Fibroblast of skin of right biceps (primary cell): ENCODE results near the gene KANSL3.
"Not testable (repeated sequence)": the region's sequence is repeated elsewhere in the genome, so short reads cannot be mapped to it uniquely, and the experiment has no call there.

Experiments used
- DNase-seq: peaks from one replicate; pipeline ENCODE4 v3.0.0-alpha.2; 2013

KANSL3 gene

GRCh38 chr2:96601382-96602292 is 36.5 kb downstream of the KANSL3 start:
- no peak for DNase-seq

GRCh38 chr2:96599941-96600340 is 38.2 kb downstream of the KANSL3 start:
- DNase-seq: no peak

GRCh38 chr2:96596596-96596995 is 41.5 kb downstream of the KANSL3 start:
- no peak for DNase-seq

GRCh38 chr2:96594691-96595152 is 43.4 kb downstream of the KANSL3 start:
- no peak for DNase-seq

GRCh38 chr2:96594282-96594681 is 43.8 kb downstream of the KANSL3 start:
- no peak for DNase-seq

- DNase-seq: no peak
Observed at GRCh38 chr2:96591494-96591893, 46.6 kb downstream of the KANSL3 start.

- DNase-seq: no peak
Observed at GRCh38 chr2:96591054-96591453, 47.1 kb downstream of the KANSL3 start.

GRCh38 chr2:96587843-96588242 is 50.3 kb downstream of the KANSL3 start:
- DNase-seq: no peak

- no peak for DNase-seq
Observed at GRCh38 chr2:96584017-96584416, 54.1 kb downstream of the KANSL3 start.

- DNase-seq: no peak
Observed at GRCh38 chr2:96580771-96581170, 57.3 kb downstream of the KANSL3 start.

GRCh38 chr2:96579422-96579821 is 58.7 kb downstream of the KANSL3 start:
- DNase-seq: no peak

GRCh38 chr2:96578731-96579130 is 59.4 kb downstream of the KANSL3 start:
- DNase-seq: no peak

GRCh38 chr2:96577501-96577900 is 60.6 kb downstream of the KANSL3 start:
- no peak for DNase-seq

GRCh38 chr2:96575785-96576456 is 62.2 kb downstream of the KANSL3 start:
- DNase-seq: no peak

GRCh38 chr2:96574364-96574763 is 63.7 kb downstream of the KANSL3 start:
- no peak for DNase-seq

GRCh38 chr2:96568094-96568493 is 70.0 kb downstream of the KANSL3 start:
- DNase-seq: no peak

GRCh38 chr2:96565111-96565510 is 73.0 kb downstream of the KANSL3 start:
- DNase-seq: no peak

- no peak for DNase-seq
Observed at GRCh38 chr2:96564563-96564962, 73.5 kb downstream of the KANSL3 start.

- no peak for DNase-seq
Observed at GRCh38 chr2:96564026-96564425, 74.1 kb downstream of the KANSL3 start.

GRCh38 chr2:96558485-96558884 is 79.6 kb downstream of the KANSL3 start:
- DNase-seq: no peak

GRCh38 chr2:96558061-96558460 is 80.1 kb downstream of the KANSL3 start:
- no peak for DNase-seq

- not testable (repeated sequence) for DNase-seq
Observed at GRCh38 chr2:96557421-96557820, 80.7 kb downstream of the KANSL3 start.

- peak; percentile 92 for DNase-seq
Observed at GRCh38 chr2:96556441-96557330, 81.4 kb downstream of the KANSL3 start.
